Upper lobe of left lung (tissue), 4 donors: ENCODE results near the gene RAD51D.

ENCODE experiments used
- EP300 ChIP-seq, 4 donors: sonication (generic); formaldehyde crosslinking; IDR thresholded peaks; one replicate each; pipeline ENCODE4 v1.5.1; 2017; ENCODE audit warnings: antibody characterized with exemption in 4 of 4, control low read depth in 2 of 4
- POLR2A ChIP-seq, 4 donors: fragments of 450-650 bp; IDR thresholded peaks; one replicate each; pipeline ENCODE4 v1.5.1; 2016 to 2017; ENCODE audit warnings: antibody characterized with exemption in 4 of 4, mild to moderate bottlenecking in 2 of 4
- TF ChIP-seq, protein P1 (sequence below), 6 experiments: fragments of 450-650 bp in 4 of 6; fragments of 200-600 bp in 2 of 6; sonication (generic) in 2 of 6; IDR thresholded peaks; one replicate each; pipeline ENCODE4 v1.5.1; 2016 to 2019; ENCODE audit warnings: antibody characterized with exemption in 6 of 6

DNA sequence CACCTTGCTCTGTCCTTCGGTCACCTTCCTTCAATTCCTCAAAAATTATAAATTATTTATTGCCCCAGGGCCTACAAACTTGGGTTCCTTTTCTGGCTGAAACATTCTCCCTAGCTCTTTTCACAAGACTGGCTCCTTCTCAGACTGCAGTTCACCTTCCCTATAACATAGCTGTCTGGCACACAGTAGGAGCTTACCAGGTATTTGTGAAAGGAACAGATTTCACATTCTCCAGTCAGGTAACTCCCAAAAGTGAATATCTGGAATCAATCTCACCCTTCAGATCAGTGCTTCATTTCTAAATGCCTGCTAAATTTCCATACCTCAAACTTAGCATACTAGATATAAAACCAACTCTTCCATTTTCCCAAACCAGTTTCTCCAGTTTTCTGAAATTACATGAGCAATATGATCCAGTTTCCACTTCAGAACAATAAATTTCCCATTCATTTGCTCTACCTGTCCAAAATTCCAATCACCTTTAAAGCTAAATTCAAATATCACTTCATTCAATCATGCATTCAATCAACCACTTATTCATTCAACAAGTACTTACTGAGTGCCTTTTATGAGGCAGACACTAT, 62.2 kb downstream of the RAD51D start:
- TF ChIP-seq POLR2A (IDR thresholded peaks at IDR 0.05) (no peak), EP300 (IDR thresholded peaks at IDR 0.05) (no peak)
- TF ChIP-seq, protein P1, sequence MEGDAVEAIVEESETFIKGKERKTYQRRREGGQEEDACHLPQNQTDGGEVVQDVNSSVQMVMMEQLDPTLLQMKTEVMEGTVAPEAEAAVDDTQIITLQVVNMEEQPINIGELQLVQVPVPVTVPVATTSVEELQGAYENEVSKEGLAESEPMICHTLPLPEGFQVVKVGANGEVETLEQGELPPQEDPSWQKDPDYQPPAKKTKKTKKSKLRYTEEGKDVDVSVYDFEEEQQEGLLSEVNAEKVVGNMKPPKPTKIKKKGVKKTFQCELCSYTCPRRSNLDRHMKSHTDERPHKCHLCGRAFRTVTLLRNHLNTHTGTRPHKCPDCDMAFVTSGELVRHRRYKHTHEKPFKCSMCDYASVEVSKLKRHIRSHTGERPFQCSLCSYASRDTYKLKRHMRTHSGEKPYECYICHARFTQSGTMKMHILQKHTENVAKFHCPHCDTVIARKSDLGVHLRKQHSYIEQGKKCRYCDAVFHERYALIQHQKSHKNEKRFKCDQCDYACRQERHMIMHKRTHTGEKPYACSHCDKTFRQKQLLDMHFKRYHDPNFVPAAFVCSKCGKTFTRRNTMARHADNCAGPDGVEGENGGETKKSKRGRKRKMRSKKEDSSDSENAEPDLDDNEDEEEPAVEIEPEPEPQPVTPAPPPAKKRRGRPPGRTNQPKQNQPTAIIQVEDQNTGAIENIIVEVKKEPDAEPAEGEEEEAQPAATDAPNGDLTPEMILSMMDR (IDR thresholded peaks at IDR 0.05), result no peak
